ENCODE measurements around the gene NHSL2.
A peak's percentile ranks its signal among the peaks of the same experiment; 100 is the strongest.
"Not testable (repeated sequence)": the region's sequence is repeated elsewhere in the genome, so short reads cannot be mapped to it uniquely, and the experiment has no call there.

Gene NHSL2

GRCh38 chrX:71910643-71910985 lies at the start of gene NHSL2:
NHSL2 (plus strand) TSS chrX:71910845.
- peak; percentile 41 for DNase-seq (ENCODE audit: low spot score)
- in situ Hi-C loops (cut with MboI; ENCODE audit: low sequenced_read_pairs, unreplicated experiment): no loop called here
- TF ChIP-seq CTCF (IDR thresholded peaks at IDR 0.05; ENCODE audit: borderline replicate concordance, control extremely low read depth, extremely low read depth, insufficient read depth, missing control alignments): no peak

GRCh38 chrX:71867680-71868079 lies 43.0 kb upstream of the NHSL2 start:
- no peak for TF ChIP-seq CTCF (IDR thresholded peaks at IDR 0.05; ENCODE audit: borderline replicate concordance, control extremely low read depth, extremely low read depth, insufficient read depth, missing control alignments)
- in situ Hi-C loops (cut with MboI; ENCODE audit: low sequenced_read_pairs, unreplicated experiment): loop anchor here (25.0 kb wide), 1 partner anchor 205 kb away; the partner anchor contains the start of gene LOC101059915
- peak; percentile 4 for DNase-seq (ENCODE audit: low spot score)

- not testable (repeated sequence) for DNase-seq (ENCODE audit: low spot score)
- in situ Hi-C loops (cut with MboI; ENCODE audit: low sequenced_read_pairs, unreplicated experiment): loop anchor here (25.0 kb wide), 1 partner anchor 207 kb away; the partner anchor contains the start of gene LOC101059915
Measured at GRCh38 chrX:71869566-71869965, 41.1 kb upstream of the NHSL2 start.

- in situ Hi-C loops (cut with MboI; ENCODE audit: low sequenced_read_pairs, unreplicated experiment): loop anchor here (25.0 kb wide), 1 partner anchor 208 kb away; the partner anchor contains the start of gene LOC101059915
- no peak for TF ChIP-seq CTCF (IDR thresholded peaks at IDR 0.05; ENCODE audit: borderline replicate concordance, control extremely low read depth, extremely low read depth, insufficient read depth, missing control alignments)
- DNase-seq (ENCODE audit: low spot score): peak; percentile 9
Measured at GRCh38 chrX:71870208-71871098, 40.2 kb upstream of the NHSL2 start.

GRCh38 chrX:71871367-71871766 lies 39.3 kb upstream of the NHSL2 start:
- TF ChIP-seq CTCF (IDR thresholded peaks at IDR 0.05; ENCODE audit: borderline replicate concordance, control extremely low read depth, extremely low read depth, insufficient read depth, missing control alignments): no peak
- in situ Hi-C loops (cut with MboI; ENCODE audit: low sequenced_read_pairs, unreplicated experiment): loop anchor here (25.0 kb wide), 1 partner anchor 209 kb away; the partner anchor contains the start of gene LOC101059915
- peak; percentile 12 for DNase-seq (ENCODE audit: low spot score)

- in situ Hi-C loops (cut with MboI; ENCODE audit: low sequenced_read_pairs, unreplicated experiment): loop anchor here (25.0 kb wide), 1 partner anchor 210 kb away; the partner anchor contains the start of gene LOC101059915
- peak; percentile 4 for DNase-seq (ENCODE audit: low spot score)
- TF ChIP-seq CTCF (IDR thresholded peaks at IDR 0.05; ENCODE audit: borderline replicate concordance, control extremely low read depth, extremely low read depth, insufficient read depth, missing control alignments): no peak
Measured at GRCh38 chrX:71872542-71873458, 37.8 kb upstream of the NHSL2 start.
